A673 (cell line): Measurements from ENCODE around the gene FLVCR2. TPM values are rescaled to one million over a fixed set of nuclear protein-coding genes. Genes with fewer than 3 reads are reported as not detected.

Experiments
- BruUV-seq: library from RNA; stranded (reverse); fragments of 400-500 nt; replicated peaks from 2 replicates; lab custom pipeline; 2021; lab: Mats Ljungman, UMichigan
- CTCF ChIA-PET: fragments of 300-600 bp; sonication (Branson Sonifier 250); formaldehyde crosslinking; loops from one replicate; lab custom pipeline; 2022; ENCODE audit warnings: antibody characterized with exemption; lab: Charles Lee
- POLR2A ChIA-PET: fragments of 300-600 bp; sonication (Branson Sonifier 250); formaldehyde crosslinking; loops from one replicate; lab custom pipeline; 2022; ENCODE audit warnings: antibody characterized with exemption; ENCODE audit not compliant: low non-redundant PET; lab: Charles Lee
- DNase-seq: peaks from one replicate; pipeline ENCODE4 v3.0.0-alpha.2; 2015; ENCODE audit warnings: low spot score
- H3K27ac ChIP-seq: fragments of 200-600 bp; sonication (generic); 2 replicates; pipeline ENCODE4 v1.5.1; 2016; ENCODE audit warnings: mixed run types, low read depth, mild to moderate bottlenecking, mixed read lengths, antibody characterized with exemption, low read length; ENCODE audit not compliant: poor library complexity, severe bottlenecking
- H3K27me3 ChIP-seq: fragments of 200-600 bp; sonication (generic); replicated peaks from 2 replicates; pipeline ENCODE4 v1.6.1; 2017; ENCODE audit warnings: mixed run types, low read depth, mild to moderate bottlenecking, mixed read lengths, antibody characterized with exemption, low read length; ENCODE audit not compliant: insufficient read depth, poor library complexity
- H3K36me3 ChIP-seq: fragments of 200-600 bp; sonication (generic); 2 replicates; pipeline ENCODE4 v1.6.1; 2016; ENCODE audit warnings: mixed run types, mild to moderate bottlenecking, mixed read lengths, antibody characterized with exemption, low read length; ENCODE audit not compliant: insufficient read depth, poor library complexity, severe bottlenecking
- H3K4me1 ChIP-seq: fragments of 200-600 bp; sonication (generic); 2 replicates; pipeline ENCODE4 v1.6.1; 2017; ENCODE audit warnings: mixed run types, mild to moderate bottlenecking, mixed read lengths, antibody characterized with exemption, low read length; ENCODE audit not compliant: insufficient read depth, poor library complexity, severe bottlenecking
- H3K4me3 ChIP-seq: fragments of 200-600 bp; sonication (generic); 2 replicates; pipeline ENCODE4 v1.5.1; 2016; ENCODE audit warnings: low read depth, mixed run types, mild to moderate bottlenecking, mixed read lengths, low read length; ENCODE audit not compliant: poor library complexity, severe bottlenecking
- H3K9me3 ChIP-seq: fragments of 200-600 bp; sonication (generic); 2 replicates; pipeline ENCODE4 v1.6.1; 2016; ENCODE audit warnings: mixed run types, low read depth, mild to moderate bottlenecking, mixed read lengths, antibody characterized with exemption, low read length; ENCODE audit not compliant: poor library complexity, severe bottlenecking
- CTCF ChIP-seq: fragments of 300-800, 200-600 bp; sonication (generic); conservative IDR thresholded peaks from 2 replicates; pipeline ENCODE4 v1.5.1; 2017; ENCODE audit warnings: low read depth, mild to moderate bottlenecking, antibody characterized with exemption, low read length, moderate library complexity, mixed read lengths
- EZH2 ChIP-seq: fragments of 200-600 bp; sonication (generic); IDR thresholded peaks from 2 replicates; pipeline ENCODE4 v1.6.1; 2017; ENCODE audit warnings: borderline replicate concordance, low read depth, mild to moderate bottlenecking, mixed read lengths, antibody characterized with exemption, low read length; ENCODE audit not compliant: poor library complexity, severe bottlenecking
- intact Hi-C: fragments of 100-400 bp; cut with micrococcal nuclease; formaldehyde crosslinking; loops from one replicate; pipeline ENCODE4 v1.10.0; 2022; ENCODE audit not compliant: unreplicated experiment
- total RNA-seq: library from RNA; stranded (reverse); gene quantifications from 2 replicates; pipeline ENCODE4 v1.2.3, GENCODE V29; 2021

FLVCR2 gene
- total RNA-seq, 1 experiment from 2014 or later = 3.5 TPM

- H3K9me3 ChIP-seq = no peaks in the 10 kb centered on the region
- H3K27ac ChIP-seq = no peak overlapping the region
- intact Hi-C loops = no loop called here
- H3K4me3 ChIP-seq = no peak overlapping the region
- H3K27me3 ChIP-seq = no peaks in the 10 kb centered on the region
- CTCF ChIA-PET = no interaction called here
- H3K4me1 ChIP-seq = no peaks in the 10 kb centered on the region
- no peak for TF ChIP-seq CTCF
- no peak for TF ChIP-seq EZH2
- no peak for DNase-seq
- no TSS peak for BruUV-seq
- H3K36me3 ChIP-seq = no peaks in the 10 kb centered on the region
- POLR2A ChIA-PET = no interaction called here
These were observed 44.4 kb upstream of the FLVCR2 start for GRCh38 chr14:75533791-75534555.

- Histone ChIP-seq H3K27ac (no peak overlapping the region), H3K27me3 (no peaks in the 10 kb centered on the region), H3K4me3 (no peak overlapping the region), H3K4me1 (no peaks in the 10 kb centered on the region), H3K36me3 (no peaks in the 10 kb centered on the region), H3K9me3 (no peaks in the 10 kb centered on the region)
- TF ChIP-seq EZH2 = no peak
- no peak for TF ChIP-seq CTCF
- POLR2A ChIA-PET = no interaction called here
- DNase-seq = no peak
- BruUV-seq = no TSS peak
- CTCF ChIA-PET = no interaction called here
- intact Hi-C loops = no loop called here
These were observed 43.1 kb upstream of the FLVCR2 start for GRCh38 chr14:75535164-75535898.

- POLR2A ChIA-PET = no interaction called here
- DNase-seq = no peak
- intact Hi-C loops = no loop called here
- TF ChIP-seq CTCF (no peak), EZH2 (no peak)
- Histone ChIP-seq H3K36me3 (no peaks in the 10 kb centered on the region), H3K9me3 (no peaks in the 10 kb centered on the region), H3K4me1 (no peaks in the 10 kb centered on the region), H3K27ac (no peak overlapping the region), H3K27me3 (no peaks in the 10 kb centered on the region), H3K4me3 (no peak overlapping the region)
- CTCF ChIA-PET = no interaction called here
- no TSS peak for BruUV-seq
These were observed 41.3 kb upstream of the FLVCR2 start for GRCh38 chr14:75537071-75537470.
